ENCODE measurements around the gene KSR1.

GRCh38 chr17:27550291-27550930 lies 94.2 kb downstream of the KSR1 start:
- no peak for TF ChIP-seq MXI1 (IDR thresholded peaks at IDR 0.05; ENCODE audit: low read depth, low read length)
- no peak for TF ChIP-seq NFYB (IDR thresholded peaks at IDR 0.05; ENCODE audit: extremely low read depth, insufficient read length)
- no peak for TF ChIP-seq ILF3 (IDR thresholded peaks at IDR 0.05; ENCODE audit: borderline replicate concordance)
- no peak for TF ChIP-seq ZNF277 (CRISPR knock-in tag; IDR thresholded peaks at IDR 0.05; ENCODE audit: borderline replicate concordance)
- TF ChIP-seq ZNF445 (CRISPR knock-in tag; IDR thresholded peaks at IDR 0.05; ENCODE audit: low read depth): no peak
- TF ChIP-seq JUND (IDR thresholded peaks at IDR 0.05; ENCODE audit: borderline replicate concordance, low read depth, low read length): no peak
- TF ChIP-seq JUND (tag; IDR thresholded peaks at IDR 0.05; ENCODE audit: borderline replicate concordance, low read depth, low read length): no peak
- TF ChIP-seq, protein P1, sequence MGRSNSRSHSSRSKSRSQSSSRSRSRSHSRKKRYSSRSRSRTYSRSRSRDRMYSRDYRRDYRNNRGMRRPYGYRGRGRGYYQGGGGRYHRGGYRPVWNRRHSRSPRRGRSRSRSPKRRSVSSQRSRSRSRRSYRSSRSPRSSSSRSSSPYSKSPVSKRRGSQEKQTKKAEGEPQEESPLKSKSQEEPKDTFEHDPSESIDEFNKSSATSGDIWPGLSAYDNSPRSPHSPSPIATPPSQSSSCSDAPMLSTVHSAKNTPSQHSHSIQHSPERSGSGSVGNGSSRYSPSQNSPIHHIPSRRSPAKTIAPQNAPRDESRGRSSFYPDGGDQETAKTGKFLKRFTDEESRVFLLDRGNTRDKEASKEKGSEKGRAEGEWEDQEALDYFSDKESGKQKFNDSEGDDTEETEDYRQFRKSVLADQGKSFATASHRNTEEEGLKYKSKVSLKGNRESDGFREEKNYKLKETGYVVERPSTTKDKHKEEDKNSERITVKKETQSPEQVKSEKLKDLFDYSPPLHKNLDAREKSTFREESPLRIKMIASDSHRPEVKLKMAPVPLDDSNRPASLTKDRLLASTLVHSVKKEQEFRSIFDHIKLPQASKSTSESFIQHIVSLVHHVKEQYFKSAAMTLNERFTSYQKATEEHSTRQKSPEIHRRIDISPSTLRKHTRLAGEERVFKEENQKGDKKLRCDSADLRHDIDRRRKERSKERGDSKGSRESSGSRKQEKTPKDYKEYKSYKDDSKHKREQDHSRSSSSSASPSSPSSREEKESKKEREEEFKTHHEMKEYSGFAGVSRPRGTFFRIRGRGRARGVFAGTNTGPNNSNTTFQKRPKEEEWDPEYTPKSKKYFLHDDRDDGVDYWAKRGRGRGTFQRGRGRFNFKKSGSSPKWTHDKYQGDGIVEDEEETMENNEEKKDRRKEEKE (IDR thresholded peaks at IDR 0.05; ENCODE audit: borderline replicate concordance in 1 of 2, control insufficient read depth in 1 of 2, low read depth in 2 of 2, low read length in 1 of 2): no peak
- TF ChIP-seq RBM22 (IDR thresholded peaks at IDR 0.05; ENCODE audit: low read depth, low read length, poor library complexity, severe bottlenecking): no peak
- TF ChIP-seq, protein P2, sequence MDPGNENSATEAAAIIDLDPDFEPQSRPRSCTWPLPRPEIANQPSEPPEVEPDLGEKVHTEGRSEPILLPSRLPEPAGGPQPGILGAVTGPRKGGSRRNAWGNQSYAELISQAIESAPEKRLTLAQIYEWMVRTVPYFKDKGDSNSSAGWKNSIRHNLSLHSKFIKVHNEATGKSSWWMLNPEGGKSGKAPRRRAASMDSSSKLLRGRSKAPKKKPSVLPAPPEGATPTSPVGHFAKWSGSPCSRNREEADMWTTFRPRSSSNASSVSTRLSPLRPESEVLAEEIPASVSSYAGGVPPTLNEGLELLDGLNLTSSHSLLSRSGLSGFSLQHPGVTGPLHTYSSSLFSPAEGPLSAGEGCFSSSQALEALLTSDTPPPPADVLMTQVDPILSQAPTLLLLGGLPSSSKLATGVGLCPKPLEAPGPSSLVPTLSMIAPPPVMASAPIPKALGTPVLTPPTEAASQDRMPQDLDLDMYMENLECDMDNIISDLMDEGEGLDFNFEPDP (CRISPR knock-in tag; IDR thresholded peaks at IDR 0.05): no peak
- TF ChIP-seq, protein P3, sequence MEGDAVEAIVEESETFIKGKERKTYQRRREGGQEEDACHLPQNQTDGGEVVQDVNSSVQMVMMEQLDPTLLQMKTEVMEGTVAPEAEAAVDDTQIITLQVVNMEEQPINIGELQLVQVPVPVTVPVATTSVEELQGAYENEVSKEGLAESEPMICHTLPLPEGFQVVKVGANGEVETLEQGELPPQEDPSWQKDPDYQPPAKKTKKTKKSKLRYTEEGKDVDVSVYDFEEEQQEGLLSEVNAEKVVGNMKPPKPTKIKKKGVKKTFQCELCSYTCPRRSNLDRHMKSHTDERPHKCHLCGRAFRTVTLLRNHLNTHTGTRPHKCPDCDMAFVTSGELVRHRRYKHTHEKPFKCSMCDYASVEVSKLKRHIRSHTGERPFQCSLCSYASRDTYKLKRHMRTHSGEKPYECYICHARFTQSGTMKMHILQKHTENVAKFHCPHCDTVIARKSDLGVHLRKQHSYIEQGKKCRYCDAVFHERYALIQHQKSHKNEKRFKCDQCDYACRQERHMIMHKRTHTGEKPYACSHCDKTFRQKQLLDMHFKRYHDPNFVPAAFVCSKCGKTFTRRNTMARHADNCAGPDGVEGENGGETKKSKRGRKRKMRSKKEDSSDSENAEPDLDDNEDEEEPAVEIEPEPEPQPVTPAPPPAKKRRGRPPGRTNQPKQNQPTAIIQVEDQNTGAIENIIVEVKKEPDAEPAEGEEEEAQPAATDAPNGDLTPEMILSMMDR (IDR thresholded peaks at IDR 0.05 in 2 of 3, conservative IDR thresholded peaks at IDR 0.05 in 1 of 3; ENCODE audit: insufficient read depth in 2 of 3, low read depth in 1 of 3, low read length in 3 of 3): no peak
